Measurements from ENCODE around the gene SYT7.

GRCh38 chr11:61505106-61505505, 75.8 kb downstream of the SYT7 start:
- TF ChIP-seq CTCF (IDR thresholded peaks at IDR 0.05) (no peak), POLR2A (IDR thresholded peaks at IDR 0.05) (no peak)
